ENCODE data around the gene GALNT18.
"Not testable (repeated sequence)": the region's sequence is repeated elsewhere in the genome, so short reads cannot be mapped to it uniquely, and the experiment has no call there.

GALNT18 gene

GRCh38 chr11:11456866-11457265 is 164.9 kb downstream of the GALNT18 start:
- DNase-seq (ENCODE audit: low read depth): no peak

GRCh38 chr11:11454671-11455223 is 167.1 kb downstream of the GALNT18 start:
- no peak for DNase-seq (ENCODE audit: low read depth)

DNA sequence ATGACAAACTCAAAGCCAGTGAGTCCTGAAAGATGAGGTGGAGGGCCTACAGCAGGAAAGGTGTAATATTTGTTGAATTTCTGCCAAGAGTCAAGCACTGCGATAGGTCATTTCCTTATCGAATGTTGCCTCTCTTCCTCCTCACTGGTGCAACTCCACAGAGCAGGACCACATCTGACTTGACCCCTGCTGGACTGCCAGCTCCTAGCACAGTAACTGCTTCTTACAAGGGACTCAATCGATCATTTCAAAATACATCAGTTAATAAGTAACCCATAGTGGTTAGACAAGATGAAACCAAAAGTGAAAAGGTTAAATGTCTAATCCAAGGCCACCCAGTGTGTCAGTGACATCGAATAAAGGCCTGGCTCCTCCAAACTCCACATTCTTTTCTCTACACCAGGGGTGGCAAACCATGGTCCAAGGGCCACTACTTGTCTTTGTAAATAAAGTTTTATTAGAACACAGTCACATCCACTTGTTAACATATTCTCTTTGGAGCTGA is 170.3 kb downstream of the GALNT18 start:
- DNase-seq (ENCODE audit: low read depth): no peak

DNA sequence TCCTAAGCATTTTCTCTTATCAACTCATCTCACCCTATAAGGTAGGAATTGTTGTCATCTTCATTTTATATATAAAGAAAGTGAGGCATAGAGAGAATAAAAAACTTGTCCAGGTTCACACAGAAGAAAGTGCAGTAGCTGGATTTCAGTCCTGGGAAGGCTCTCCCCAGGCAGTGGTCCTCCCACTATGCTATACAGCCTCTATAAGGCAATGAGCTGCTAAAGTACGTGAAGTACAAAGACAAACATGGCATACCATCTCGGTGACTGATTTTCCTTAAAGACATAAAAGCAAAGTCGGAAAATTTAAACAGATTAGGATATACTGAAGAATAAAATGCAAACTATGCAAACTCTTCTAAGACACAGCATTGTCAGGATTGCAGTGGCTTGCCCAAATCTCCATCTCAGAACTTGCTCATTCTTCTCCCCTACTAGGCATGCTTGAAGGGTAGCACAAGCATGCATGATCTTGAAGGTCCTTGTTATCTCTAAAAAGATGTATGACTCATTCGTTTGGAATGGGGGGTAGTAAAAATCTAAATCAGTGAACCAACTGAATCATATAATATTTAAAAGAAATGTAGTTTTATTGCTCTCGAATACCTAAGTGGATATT is 171.0 kb downstream of the GALNT18 start:
- DNase-seq (ENCODE audit: low read depth): peak; percentile 10

GRCh38 chr11:11449327-11449726 is 172.5 kb downstream of the GALNT18 start:
- no peak for DNase-seq (ENCODE audit: low read depth)

GRCh38 chr11:11448626-11449025 is 173.2 kb downstream of the GALNT18 start:
- no peak for DNase-seq (ENCODE audit: low read depth)

GRCh38 chr11:11447601-11448000 is 174.2 kb downstream of the GALNT18 start:
- DNase-seq (ENCODE audit: low read depth): not testable (repeated sequence)

DNA sequence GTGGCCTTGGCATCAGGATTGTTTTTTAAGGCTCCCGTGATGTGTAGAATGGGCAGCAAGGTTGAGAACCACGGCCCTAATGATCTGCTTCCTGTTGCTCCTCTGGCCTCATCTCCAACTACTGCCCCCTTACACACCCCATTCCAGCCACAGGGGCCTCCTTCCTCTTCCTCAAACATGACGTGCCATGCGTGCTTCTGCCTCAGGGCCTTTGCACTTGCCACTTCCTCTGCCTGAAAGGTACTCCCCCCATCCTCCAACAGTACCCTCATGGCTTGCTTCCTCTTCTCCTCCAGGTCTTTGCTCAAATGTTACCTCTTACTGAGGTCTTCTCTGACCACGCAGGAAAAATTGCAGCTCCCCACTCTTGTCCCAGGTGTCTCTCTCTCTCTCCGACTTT is 174.8 kb downstream of the GALNT18 start:
- DNase-seq (ENCODE audit: low read depth): no peak

GRCh38 chr11:11446564-11446963 is 175.2 kb downstream of the GALNT18 start:
- DNase-seq (ENCODE audit: low read depth): no peak

DNA sequence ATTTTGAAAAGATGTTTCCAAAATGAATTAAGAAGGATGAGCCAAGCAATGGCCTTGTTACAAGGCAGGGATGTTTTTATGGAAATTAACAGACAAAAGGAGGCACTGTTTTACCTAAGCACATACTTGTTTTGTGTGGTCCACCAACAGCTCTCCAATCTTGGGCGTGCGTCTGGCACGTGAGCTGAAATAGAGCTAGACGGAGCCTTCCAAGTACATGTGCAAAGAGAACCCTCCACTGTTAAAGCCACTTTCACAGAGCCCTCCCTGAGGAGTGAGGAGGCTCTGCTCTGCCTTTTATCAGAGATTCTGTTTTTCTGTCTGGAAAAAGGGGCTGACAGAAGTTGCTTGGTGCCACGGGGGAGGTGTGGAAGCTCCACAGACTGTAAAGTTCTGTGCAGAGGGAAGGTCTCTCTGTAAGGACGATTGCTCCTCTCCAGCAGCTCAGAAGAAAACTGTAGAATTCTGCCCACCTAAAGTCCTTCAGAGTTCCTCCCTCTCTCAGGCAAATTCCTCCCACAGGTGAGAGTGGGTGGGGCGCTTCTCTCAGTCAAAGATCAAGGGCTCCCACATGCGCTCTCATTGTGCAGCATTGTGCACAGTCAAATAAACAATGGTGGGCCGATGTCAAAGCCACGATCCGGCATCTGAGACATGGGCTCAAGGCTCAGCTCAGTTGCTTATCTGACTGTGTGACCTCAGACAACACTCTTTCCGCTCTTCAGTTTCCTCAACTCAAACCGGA is 176.2 kb downstream of the GALNT18 start:
- no peak for DNase-seq (ENCODE audit: low read depth)

DNA sequence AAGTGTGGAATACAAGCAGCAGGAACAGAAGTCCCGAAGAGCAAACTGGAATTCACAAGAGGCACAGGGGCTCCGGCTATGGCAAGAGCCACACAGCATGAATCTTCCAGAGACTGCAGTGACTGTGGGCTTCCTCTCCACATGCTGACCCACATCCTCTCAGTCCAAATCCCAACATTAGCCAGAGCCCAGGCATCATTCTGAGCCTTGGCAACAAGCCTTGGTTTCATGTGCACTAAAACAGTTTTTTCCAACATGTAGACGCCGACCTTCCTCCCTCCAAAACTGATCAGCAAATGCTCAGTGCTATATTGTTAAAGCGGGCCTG is 177.0 kb downstream of the GALNT18 start:
- no peak for DNase-seq (ENCODE audit: low read depth)

- no peak for DNase-seq (ENCODE audit: low read depth)
Measured at GRCh38 chr11:11444027-11444803, 177.6 kb downstream of the GALNT18 start.

GRCh38 chr11:11442791-11443190 is 179.0 kb downstream of the GALNT18 start:
- no peak for DNase-seq (ENCODE audit: low read depth)

DNA sequence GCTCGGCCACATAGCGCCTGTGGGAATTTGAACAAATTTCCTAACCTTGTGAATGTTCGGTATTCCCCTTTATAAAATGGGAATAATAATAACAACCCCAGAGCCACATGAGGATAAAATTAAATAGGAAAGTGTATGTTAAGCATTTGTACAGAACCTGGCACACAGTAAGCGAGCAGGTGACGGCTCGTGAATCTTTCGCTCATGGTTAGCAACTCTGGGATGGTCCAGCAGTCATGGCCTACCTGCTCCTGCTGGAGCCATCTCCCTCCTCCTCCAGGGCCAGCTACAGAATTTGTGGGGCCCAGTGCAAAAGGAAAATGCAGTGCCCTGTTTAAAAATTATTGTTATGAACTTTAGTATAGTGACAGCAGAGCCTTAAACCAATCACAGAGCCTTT is 180.3 kb downstream of the GALNT18 start:
- no peak for DNase-seq (ENCODE audit: low read depth)

GRCh38 chr11:11441091-11441490 is 180.7 kb downstream of the GALNT18 start:
- no peak for DNase-seq (ENCODE audit: low read depth)

GRCh38 chr11:11440144-11440543 is 181.7 kb downstream of the GALNT18 start:
- no peak for DNase-seq (ENCODE audit: low read depth)

DNA sequence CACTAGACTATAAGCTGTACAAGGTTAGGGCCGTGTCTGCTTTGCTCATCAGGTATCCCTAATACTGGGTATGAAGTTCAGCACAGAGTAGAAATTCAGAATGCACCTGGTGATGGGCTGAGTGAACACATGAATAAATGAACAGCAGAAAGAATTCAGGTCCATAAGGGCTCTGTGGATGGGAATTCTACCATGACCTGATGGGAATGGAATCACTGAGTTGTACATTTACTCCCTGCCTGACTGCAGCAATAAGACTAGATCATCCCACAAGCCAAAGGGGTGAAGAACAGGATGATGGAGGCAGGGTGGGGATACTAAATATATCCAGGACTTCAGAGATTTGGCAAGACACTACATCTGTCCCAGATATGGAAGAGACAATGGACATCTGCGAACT is 182.2 kb downstream of the GALNT18 start:
- DNase-seq (ENCODE audit: low read depth): no peak

- no peak for DNase-seq (ENCODE audit: low read depth)
Measured at GRCh38 chr11:11436715-11437313, 185.0 kb downstream of the GALNT18 start.

- no peak for DNase-seq (ENCODE audit: low read depth)
Measured at GRCh38 chr11:11435635-11436034, 186.2 kb downstream of the GALNT18 start.

DNA sequence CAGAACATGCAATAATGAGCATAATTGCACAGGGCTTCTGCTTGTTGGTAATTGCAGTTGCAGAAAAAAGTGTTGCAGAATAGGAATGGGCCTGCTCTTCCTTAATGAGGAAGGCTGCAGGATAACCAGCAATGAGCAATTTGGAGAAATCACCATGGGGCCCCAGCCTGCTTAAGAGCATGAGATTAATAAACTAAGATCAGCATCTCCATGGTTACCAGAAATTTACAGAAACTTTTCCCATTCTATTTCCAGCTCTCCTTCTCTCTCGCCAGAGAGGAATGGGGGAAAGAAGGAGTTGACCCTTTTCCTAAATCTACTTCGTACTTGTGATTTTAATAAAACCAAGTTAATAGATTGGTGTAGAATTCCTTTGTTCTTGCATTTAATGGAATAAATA is 187.8 kb downstream of the GALNT18 start:
- DNase-seq (ENCODE audit: low read depth): no peak

GRCh38 chr11:11432621-11433319 is 189.0 kb downstream of the GALNT18 start:
- DNase-seq (ENCODE audit: low read depth): no peak

DNA sequence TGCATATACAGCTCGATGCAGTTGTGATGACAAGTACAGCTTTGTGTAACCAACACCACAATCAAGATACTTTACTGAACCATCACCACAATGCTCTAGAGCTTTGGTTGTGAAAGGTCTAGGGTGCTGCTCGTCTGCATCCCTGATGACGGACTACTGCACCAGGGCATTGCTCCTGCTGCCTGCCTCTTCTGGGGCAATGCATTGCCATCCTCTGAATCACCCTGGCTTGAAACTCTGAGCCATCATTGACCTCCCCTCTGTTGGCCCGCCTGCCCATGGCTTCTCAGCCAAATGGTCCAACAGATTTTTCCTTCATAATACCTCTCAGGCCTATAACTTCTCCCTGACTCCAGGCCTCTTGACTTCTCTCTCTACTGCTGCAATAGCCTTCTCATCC is 191.4 kb downstream of the GALNT18 start:
- DNase-seq (ENCODE audit: low read depth): no peak

Measured in non-pigmented ciliary epithelial cell (primary cell).